PFSK-1 (cell line): ENCODE measurements around the gene NAPSA.

ENCODE experiments used
- POLR2AphosphoS5 ChIP-seq: IDR thresholded peaks from 2 replicates; pipeline ENCODE4 v1.6.1; 2012; ENCODE audit warnings: low read depth, mild to moderate bottlenecking, control low read depth, low read length, moderate library complexity
- REST ChIP-seq, 2 experiments: IDR thresholded peaks; 2 replicates each; pipeline versions ENCODE4 v1.6.1 to v1.8.0; 2011 to 2012; ENCODE audit warnings: low read depth in 2 of 2, low read length in 2 of 2, control low read depth in 1 of 2, inconsistent platforms in 1 of 2, mild to moderate bottlenecking in 1 of 2, moderate library complexity in 1 of 2; ENCODE audit not compliant: insufficient read depth in 1 of 2

- TF ChIP-seq POLR2AphosphoS5 (no peak), REST (IDR thresholded peaks at IDR 0.05; ENCODE audit: insufficient read depth in 1 of 2, low read depth in 2 of 2, low read length in 2 of 2) (no peak)
Observed at GRCh38 chr19:50398675-50399367, 33.4 kb upstream of the NAPSA start.
